B cell (primary cell): ENCODE results near the gene CCDC63.

ENCODE experiments used
- CTCF ChIP-seq: fragments of 200-600 bp; IDR thresholded peaks from one replicate; pipeline ENCODE4 v1.8.0; 2022; ENCODE audit warnings: antibody characterized with exemption, mild to moderate bottlenecking
- EZH2 ChIP-seq: IDR thresholded peaks from 2 replicates; pipeline ENCODE4 v1.6.1; 2012; ENCODE audit warnings: borderline replicate concordance, low read depth, mild to moderate bottlenecking, moderate library complexity, low read length; ENCODE audit not compliant: insufficient read depth, poor library complexity, severe bottlenecking

DNA sequence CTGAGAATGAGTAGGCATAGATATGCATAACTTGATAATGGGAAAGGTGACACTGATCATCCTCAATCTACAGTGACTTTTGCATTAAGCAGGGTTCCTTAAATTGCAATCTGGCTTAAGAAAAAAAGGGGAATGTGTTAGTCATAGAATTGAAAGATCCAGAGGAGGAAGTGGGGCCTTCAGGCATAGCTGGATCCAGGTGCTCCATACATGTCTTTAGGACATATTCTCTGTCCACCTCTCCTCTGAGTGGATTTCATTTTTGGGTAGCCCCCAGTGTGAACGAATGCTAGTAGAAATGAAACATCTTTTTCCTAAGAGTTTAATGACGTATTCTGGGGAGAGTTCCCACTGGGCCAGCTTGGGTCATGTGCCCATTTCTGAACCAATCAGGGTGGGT, 27.6 kb downstream of the CCDC63 start:
- TF ChIP-seq CTCF = no peak
- TF ChIP-seq EZH2 = no peak
